ENCODE results near the gene BARX2.

DNA sequence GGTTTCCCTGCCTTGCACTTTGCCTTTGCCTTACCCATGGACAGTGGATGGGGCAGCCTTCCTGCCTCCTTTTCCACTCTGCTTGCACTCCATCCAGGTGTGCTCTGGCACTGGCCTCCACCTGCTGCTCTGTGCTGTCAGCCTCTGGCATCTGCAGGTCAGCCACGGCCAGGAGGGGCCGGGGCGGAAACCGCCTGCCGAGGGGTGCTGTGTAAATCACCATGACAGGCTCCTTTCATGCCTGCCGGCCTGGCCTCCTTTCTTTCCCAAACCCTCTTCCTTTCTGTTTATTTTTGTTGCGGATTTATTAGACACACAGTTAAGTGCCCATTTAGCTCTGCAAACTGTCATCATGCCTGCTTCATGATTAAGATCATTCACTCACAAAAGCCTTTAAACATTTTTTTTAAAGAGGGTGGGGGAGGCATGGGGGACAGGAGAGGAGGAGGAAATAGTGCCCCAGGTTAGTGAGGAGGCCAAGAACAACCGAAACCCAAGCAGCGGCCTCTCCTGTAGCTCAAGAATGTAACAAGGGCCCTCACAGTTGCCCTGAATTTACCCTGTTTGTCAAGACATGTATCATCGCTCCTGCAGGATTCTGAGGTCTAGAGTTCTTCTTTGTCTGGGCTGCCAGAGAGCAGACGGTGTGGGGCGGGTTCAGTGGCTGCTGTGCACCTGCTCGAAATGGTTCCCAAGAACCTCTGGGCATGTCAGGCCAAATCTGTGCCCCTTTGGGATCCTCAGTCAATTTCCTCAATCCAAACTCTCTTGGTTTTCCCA lies 83.3 kb downstream of the BARX2 start:
- TF ChIP-seq, protein P1, sequence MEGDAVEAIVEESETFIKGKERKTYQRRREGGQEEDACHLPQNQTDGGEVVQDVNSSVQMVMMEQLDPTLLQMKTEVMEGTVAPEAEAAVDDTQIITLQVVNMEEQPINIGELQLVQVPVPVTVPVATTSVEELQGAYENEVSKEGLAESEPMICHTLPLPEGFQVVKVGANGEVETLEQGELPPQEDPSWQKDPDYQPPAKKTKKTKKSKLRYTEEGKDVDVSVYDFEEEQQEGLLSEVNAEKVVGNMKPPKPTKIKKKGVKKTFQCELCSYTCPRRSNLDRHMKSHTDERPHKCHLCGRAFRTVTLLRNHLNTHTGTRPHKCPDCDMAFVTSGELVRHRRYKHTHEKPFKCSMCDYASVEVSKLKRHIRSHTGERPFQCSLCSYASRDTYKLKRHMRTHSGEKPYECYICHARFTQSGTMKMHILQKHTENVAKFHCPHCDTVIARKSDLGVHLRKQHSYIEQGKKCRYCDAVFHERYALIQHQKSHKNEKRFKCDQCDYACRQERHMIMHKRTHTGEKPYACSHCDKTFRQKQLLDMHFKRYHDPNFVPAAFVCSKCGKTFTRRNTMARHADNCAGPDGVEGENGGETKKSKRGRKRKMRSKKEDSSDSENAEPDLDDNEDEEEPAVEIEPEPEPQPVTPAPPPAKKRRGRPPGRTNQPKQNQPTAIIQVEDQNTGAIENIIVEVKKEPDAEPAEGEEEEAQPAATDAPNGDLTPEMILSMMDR (IDR thresholded peaks at IDR 0.05): no peak
- TF ChIP-seq POLR2AphosphoS5 (IDR thresholded peaks at IDR 0.05): no peak
- no peak for TF ChIP-seq POLR2A (IDR thresholded peaks at IDR 0.05; ENCODE audit: low read depth)
- TF ChIP-seq EP300 (IDR thresholded peaks at IDR 0.05): no peak

Measured in esophagus muscularis mucosa (tissue), 4 donors.